T-cell (primary cell): ENCODE measurements around the gene EIF2S3. TPM values are rescaled to one million over a fixed set of nuclear protein-coding genes. Genes with fewer than 3 reads are reported as not detected.
"Not testable (repeated sequence)": the region's sequence is repeated elsewhere in the genome, so short reads cannot be mapped to it uniquely, and the experiment has no call there.

Experiments used
- ATAC-seq, 4 experiments: fragments of 200-7000 bp in 3 of 4; fragments of 150-1000 bp in 1 of 4; cut with Tn5 transposase; replicated peaks in 1 of 4; 1 replicate in 3 of 4; 2 replicates in 1 of 4; pipeline ENCODE4 v1.10.0; 2021; ENCODE audit warnings: moderate library complexity in 3 of 4, mild to moderate bottlenecking in 2 of 4, moderate number of reproducible peaks in 1 of 4
- CTCF ChIA-PET, 2 donors: fragments of 300-600 bp; sonication (Branson Sonifier 250); formaldehyde crosslinking; loops; one replicate each; lab custom pipeline; 2022; ENCODE audit warnings: antibody characterized with exemption in 2 of 2; lab: Charles Lee
- POLR2A ChIA-PET, 2 donors: fragments of 300-600 bp; sonication (Branson Sonifier 250); formaldehyde crosslinking; loops; one replicate each; lab custom pipeline; 2022; ENCODE audit warnings: antibody characterized with exemption in 2 of 2; lab: Charles Lee
- DNase-seq, 35 experiments: peaks; one replicate each; pipeline versions ENCODE4 v3.0.0 to v3.0.0-alpha.2; 2013 to 2023
- H3K27ac ChIP-seq: one replicate; pipeline ENCODE4 v1.5.1; 2013; ENCODE audit warnings: low read length
- H3K27me3 ChIP-seq, 2 experiments: replicated peaks in 1 of 2; 1 replicate in 1 of 2; 2 replicates in 1 of 2; pipeline versions ENCODE4 v1.6.1 to v1.7.0; 2013; ENCODE audit warnings: low read length in 1 of 2, mixed read lengths in 1 of 2; ENCODE audit not compliant: control insufficient read depth in 2 of 2, insufficient read depth in 2 of 2; ENCODE audit errors: extremely low read depth in 1 of 2
- H3K36me3 ChIP-seq, 2 donors: 1 replicate in 1 of 2; 2 replicates in 1 of 2; pipeline versions ENCODE4 v1.6.1 to v1.7.0; 2013; ENCODE audit warnings: low read length in 1 of 2; ENCODE audit not compliant: control insufficient read depth in 2 of 2, insufficient read depth in 1 of 2; ENCODE audit errors: extremely low read depth in 1 of 2
- H3K4me1 ChIP-seq, 2 experiments: 1 replicate in 1 of 2; 2 replicates in 1 of 2; pipeline versions ENCODE4 v1.6.1 to v1.7.0; 2013; ENCODE audit warnings: low read length in 2 of 2, mixed read lengths in 1 of 2; ENCODE audit not compliant: insufficient read depth in 2 of 2, control insufficient read depth in 1 of 2; ENCODE audit errors: extremely low read depth in 1 of 2
- H3K4me3 ChIP-seq, 2 donors: 1 replicate in 1 of 2; 2 replicates in 1 of 2; pipeline versions ENCODE4 v1.5.1 to v1.7.0; 2013; ENCODE audit warnings: mild to moderate bottlenecking in 2 of 2, low read length in 1 of 2, moderate library complexity in 1 of 2; ENCODE audit not compliant: control insufficient read depth in 1 of 2; ENCODE audit errors: extremely low read depth in 1 of 2
- H3K9me3 ChIP-seq: 2 replicates; pipeline ENCODE4 v1.7.0; 2013
- H3K27ac Mint-ChIP-seq, 2 donors: one replicate each; pipeline ENCODE4 v1.8.0; 2020 to 2021; ENCODE audit warnings: mild to moderate bottlenecking in 2 of 2, mixed read lengths in 2 of 2
- H3K27me3 Mint-ChIP-seq, 2 donors: one replicate each; pipeline ENCODE4 v1.8.0; 2021 to 2022; ENCODE audit warnings: mixed read lengths in 2 of 2
- H3K36me3 Mint-ChIP-seq: one replicate; pipeline ENCODE4 v1.8.0; 2021; ENCODE audit warnings: mixed read lengths
- H3K4me1 Mint-ChIP-seq, 3 donors: one replicate each; pipeline ENCODE4 v1.8.0; 2020 to 2022; ENCODE audit warnings: mixed read lengths in 3 of 3, mild to moderate bottlenecking in 1 of 3
- H3K4me3 Mint-ChIP-seq, 3 donors: one replicate each; pipeline ENCODE4 v1.8.0; 2020 to 2022; ENCODE audit warnings: mild to moderate bottlenecking in 3 of 3, mixed read lengths in 3 of 3, moderate library complexity in 3 of 3
- H3K9me3 Mint-ChIP-seq, 3 donors: one replicate each; pipeline ENCODE4 v1.8.0; 2020 to 2022; ENCODE audit warnings: mixed read lengths in 3 of 3
- WGBS: methylation state at CpG from one replicate; pipeline ENCODE4 v1.1.5; 2013; ENCODE audit warnings: missing lambda C conversion rate; ENCODE audit not compliant: insufficient coverage; 5-methylcytosine and 5-hydroxymethylcytosine counted together
- total RNA-seq, 35 experiments: library from RNA in 6 of 35; stranded (reverse) in 6 of 35; fragments of 120-200 nt in 1 of 35; gene quantifications; one replicate each; pipeline versions ENCODE4 v1.2.1 to v1.2.4 and lab custom pipeline; 2013 to 2026

Gene EIF2S3
- total RNA-seq, 5 donors from 2014 or later (not counting 1 experiment from before 2014, with no cell fraction given) = 180 to 309 (median 196) TPM

DNA sequence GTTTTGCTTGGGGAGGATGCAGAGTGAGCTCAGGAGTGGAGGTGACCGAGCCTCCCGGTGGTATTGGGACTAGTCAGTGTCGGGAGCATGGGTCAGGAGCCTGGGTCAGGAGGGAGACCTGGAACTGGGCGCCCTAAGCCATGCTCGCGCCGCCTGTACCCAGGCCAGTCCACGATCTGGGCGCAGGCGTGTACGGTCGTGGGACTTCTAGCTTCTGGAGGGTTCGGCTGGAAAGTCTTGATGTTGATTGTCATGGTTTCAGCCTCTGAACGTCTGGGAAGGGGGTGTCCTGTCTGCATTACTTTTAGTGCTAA lies 244 bp downstream of the EIF2S3 start:
- peaks cover 2 to 3% of the 10 kb centered on the region in 2 experiments for H3K4me1 ChIP-seq
- H3K4me3 ChIP-seq = peak overlapping the region; percentile 85 to 88
- POLR2A ChIA-PET = interaction anchor here (0.6 to 2.6 kb wide), 4 partner anchors 33 to 298 kb away, joined by 3 to 21 read pairs (median 4); partner anchors contain the start of gene SAT1 (in 1 of the 2)
- Mint-ChIP-seq H3K27me3 (no peaks in the 10 kb centered on the region), H3K4me3 (peak overlapping the region in 1 of 3 donors; percentile 96), H3K36me3 (peaks cover 4% of the 10 kb centered on the region), H3K9me3 (no peaks in the 10 kb centered on the region), H3K4me1 (peaks cover 0 to 20% (median 15%) of the 10 kb centered on the region in 3 donors), H3K27ac (peak overlapping the region; percentile 99 to 100)
- no CpG with 5 or more reads among the region's 14 CpGs for WGBS
- ATAC-seq = peak; percentile 1 to 8 (median 2)
- H3K9me3 ChIP-seq = no peaks in the 10 kb centered on the region
- H3K36me3 ChIP-seq = peaks cover 0 to 12% of the 10 kb centered on the region in 2 donors
- H3K27me3 ChIP-seq = no peaks in the 10 kb centered on the region
- H3K27ac ChIP-seq = peak overlapping the region; percentile 91
- CTCF ChIA-PET = interaction anchor here (0.6 to 2.5 kb wide), 15 partner anchors 27 to 300 kb away, joined by 3 to 41 read pairs (median 5); partner anchors contain the start of genes KLHL15 (in 2 of the 2), APOO (in 1 of the 2), CXorf58 (in 1 of the 2) and SAT1 (in 1 of the 2)
- DNase-seq = no peak

DNA sequence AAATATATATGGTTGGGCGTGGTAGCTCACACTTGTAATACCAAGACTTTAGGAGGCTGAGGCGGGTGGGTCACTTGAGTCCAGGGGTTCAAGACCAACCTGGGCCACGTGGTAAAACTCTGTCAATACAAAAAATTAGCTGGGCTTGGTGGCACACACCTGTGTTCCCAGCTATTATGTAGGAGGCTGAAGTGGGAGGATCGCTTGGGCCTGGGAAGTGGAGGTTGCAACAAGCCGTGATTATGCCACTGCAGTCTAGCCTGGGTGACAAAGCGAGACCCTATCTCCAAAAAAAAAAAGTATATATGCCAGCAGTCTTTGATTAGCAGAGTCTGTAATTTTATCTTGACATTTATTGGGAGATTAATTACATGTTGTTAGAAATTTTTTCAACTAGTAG lies 8.7 kb downstream of the EIF2S3 start:
- Histone ChIP-seq H3K4me1 (no peaks in the 10 kb centered on the region), H3K4me3 (no peak overlapping the region), H3K27me3 (no peaks in the 10 kb centered on the region), H3K27ac (no peak overlapping the region), H3K36me3 (peaks cover 3 to 39% of the 10 kb centered on the region in 2 donors), H3K9me3 (no peaks in the 10 kb centered on the region)
- Mint-ChIP-seq H3K27me3 (no peaks in the 10 kb centered on the region), H3K4me1 (peaks cover 0 to 15% (median 5%) of the 10 kb centered on the region in 3 donors), H3K9me3 (no peaks in the 10 kb centered on the region), H3K4me3 (no peak overlapping the region), H3K36me3 (peaks cover 18% of the 10 kb centered on the region), H3K27ac (no peak overlapping the region)
- DNase-seq = no peak
- ChIA-PET POLR2A (no interaction called here), CTCF (no interaction called here)
- no peak for ATAC-seq
- no CpG with 5 or more reads among the region's 6 CpGs for WGBS

- no peak overlapping the region for H3K4me3 Mint-ChIP-seq
- Histone ChIP-seq H3K36me3 (peaks cover 12 to 46% of the 10 kb centered on the region in 2 donors), H3K27me3 (no peaks in the 10 kb centered on the region), H3K9me3 (no peaks in the 10 kb centered on the region), H3K4me3 (no peak overlapping the region), H3K4me1 (no peaks in the 10 kb centered on the region), H3K27ac (no peak overlapping the region)
- peaks cover 14% of the 10 kb centered on the region for H3K36me3 Mint-ChIP-seq
- ATAC-seq (no peak), DNase-seq (no peak)
- ChIA-PET POLR2A (interaction anchor here in 1 of 2 donors (0.6 kb wide), 1 partner anchor 9 kb away, joined by 3 read pairs; no protein-coding TSS in a partner anchor), CTCF (interaction anchor here (0.6 to 0.7 kb wide), 2 partner anchors 8 to 16 kb away, joined by 4 read pairs; no protein-coding TSS in a partner anchor)
- H3K27me3 Mint-ChIP-seq = no peaks in the 10 kb centered on the region
- no peaks in the 10 kb centered on the region for H3K9me3 Mint-ChIP-seq
- H3K27ac Mint-ChIP-seq = no peak overlapping the region
- H3K4me1 Mint-ChIP-seq = peaks cover 0 to 3% (median 0%) of the 10 kb centered on the region in 3 donors
- no CpG with 5 or more reads among the region's 9 CpGs for WGBS
Measured at GRCh38 chrX:24069877-24070276, 15.1 kb downstream of the EIF2S3 start.

DNA sequence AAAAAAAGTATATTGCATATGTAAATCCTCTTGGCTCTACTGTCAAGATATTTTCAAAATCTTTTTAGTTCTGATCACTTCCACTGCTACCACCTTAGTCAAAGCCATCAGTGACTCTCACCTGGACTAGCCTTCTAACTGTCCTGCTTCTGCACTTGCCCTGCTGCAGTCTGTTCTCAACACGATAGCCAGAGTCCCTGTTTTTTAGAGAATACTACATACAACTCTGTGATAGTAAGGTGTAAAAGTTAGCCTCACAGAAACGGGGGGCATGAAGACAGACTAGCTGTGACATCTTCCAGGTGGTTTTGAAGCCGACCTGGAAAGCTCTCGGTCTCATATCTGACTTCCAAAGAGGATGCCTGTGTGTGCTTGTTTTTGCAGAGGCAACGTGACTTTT lies 24.7 kb downstream of the EIF2S3 start:
- WGBS = no CpG with 5 or more reads among the region's 5 CpGs
- no peaks in the 10 kb centered on the region for H3K27me3 ChIP-seq
- H3K27ac Mint-ChIP-seq = no peak overlapping the region
- ATAC-seq (no peak), DNase-seq (no peak)
- H3K36me3 Mint-ChIP-seq = peaks cover 15% of the 10 kb centered on the region
- H3K27me3 Mint-ChIP-seq = no peaks in the 10 kb centered on the region
- H3K4me3 ChIP-seq = no peak overlapping the region
- ChIA-PET CTCF (interaction anchor here in 1 of 2 donors (0.6 kb wide), 1 partner anchor 190 kb away, joined by 4 read pairs; no protein-coding TSS in a partner anchor), POLR2A (no interaction called here)
- no peak overlapping the region for H3K27ac ChIP-seq
- no peak overlapping the region for H3K4me3 Mint-ChIP-seq
- H3K4me1 Mint-ChIP-seq = peaks cover 6 to 10% (median 8%) of the 10 kb centered on the region in 3 donors
- H3K9me3 ChIP-seq = no peaks in the 10 kb centered on the region
- H3K36me3 ChIP-seq = peaks cover 6 to 19% of the 10 kb centered on the region in 2 donors
- H3K4me1 ChIP-seq = no peaks in the 10 kb centered on the region
- H3K9me3 Mint-ChIP-seq = no peaks in the 10 kb centered on the region

DNA sequence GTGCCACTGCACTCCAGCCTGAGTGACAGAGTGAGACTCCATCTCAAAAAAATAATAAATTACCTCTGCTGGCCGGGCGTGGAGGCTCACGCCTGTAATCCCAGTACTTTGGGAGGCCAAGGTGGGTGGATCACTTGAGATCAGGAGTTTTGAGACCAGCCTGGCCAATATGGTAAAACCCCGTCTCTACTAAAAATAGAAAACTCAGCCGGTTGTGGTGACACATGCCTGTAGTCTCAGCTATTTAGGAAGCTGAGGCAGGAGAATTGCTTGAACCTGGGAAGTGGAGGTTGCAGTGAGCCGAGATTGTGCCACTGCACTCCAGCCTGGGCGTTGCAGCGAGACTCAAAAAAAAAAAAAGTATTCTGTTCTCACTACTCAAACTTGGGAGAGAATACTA lies 25.5 kb downstream of the EIF2S3 start:
- H3K27me3 Mint-ChIP-seq, H3K4me1 Mint-ChIP-seq, H3K9me3 Mint-ChIP-seq, H3K4me1 ChIP-seq, H3K27ac Mint-ChIP-seq, ATAC-seq, H3K9me3 ChIP-seq, CTCF ChIA-PET, H3K4me3 Mint-ChIP-seq, DNase-seq, H3K4me3 ChIP-seq, H3K27ac ChIP-seq, POLR2A ChIA-PET, H3K27me3 ChIP-seq: not testable (repeated sequence)
- WGBS = no CpG with 5 or more reads among the region's 8 CpGs
- peaks cover 12% of the 10 kb centered on the region for H3K36me3 Mint-ChIP-seq
- peaks cover 6 to 16% of the 10 kb centered on the region in 2 donors for H3K36me3 ChIP-seq

DNA sequence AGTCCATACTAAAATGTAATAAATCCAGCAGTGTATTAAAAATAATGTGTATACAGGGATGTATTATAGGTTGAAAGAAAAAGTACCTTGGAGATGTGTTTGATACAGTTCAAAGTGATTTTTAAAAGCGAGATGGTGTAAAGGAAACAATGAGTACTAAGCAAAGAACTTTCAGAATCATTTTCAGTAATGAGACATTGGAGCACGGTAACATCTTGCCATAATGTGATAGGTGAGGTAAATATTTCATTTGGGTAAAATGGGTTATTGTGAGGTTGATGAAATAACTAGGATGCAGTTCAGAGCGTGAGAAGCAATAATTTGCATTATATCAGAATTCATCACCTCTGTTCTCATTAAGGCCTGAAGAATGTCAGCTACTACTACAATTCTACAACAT lies 25.9 kb downstream of the EIF2S3 start:
- H3K27me3 Mint-ChIP-seq = no peaks in the 10 kb centered on the region
- H3K4me3 Mint-ChIP-seq = no peak overlapping the region
- H3K4me1 ChIP-seq = no peaks in the 10 kb centered on the region
- H3K36me3 ChIP-seq = peaks cover 6 to 12% of the 10 kb centered on the region in 2 donors
- H3K9me3 Mint-ChIP-seq = no peaks in the 10 kb centered on the region
- no peak for ATAC-seq
- H3K27me3 ChIP-seq = no peaks in the 10 kb centered on the region
- WGBS = no CpG with 5 or more reads among the region's 3 CpGs
- H3K4me1 Mint-ChIP-seq = peaks cover 6 to 10% (median 8%) of the 10 kb centered on the region in 3 donors
- ChIA-PET POLR2A (no interaction called here), CTCF (no interaction called here)
- no peaks in the 10 kb centered on the region for H3K9me3 ChIP-seq
- no peak for DNase-seq
- H3K27ac ChIP-seq = no peak overlapping the region
- H3K4me3 ChIP-seq = no peak overlapping the region
- peaks cover 10% of the 10 kb centered on the region for H3K36me3 Mint-ChIP-seq
- H3K27ac Mint-ChIP-seq = no peak overlapping the region
